Islet precursor cell (in vitro differentiated cells): ENCODE measurements around the gene USHBP1.
"Not testable (repeated sequence)": the region's sequence is repeated elsewhere in the genome, so short reads cannot be mapped to it uniquely, and the experiment has no call there.

Experiments used
- DNase-seq: peaks from one replicate; pipeline ENCODE4 v3.0.0-alpha.2; 2018

USHBP1 gene

GRCh38 chr19:17294051-17294891, 29.7 kb upstream of the USHBP1 start:
- peak; percentile 88 for DNase-seq

GRCh38 chr19:17293605-17294004, 29.1 kb upstream of the USHBP1 start:
- DNase-seq: no peak

- peak; percentile 97 for DNase-seq
Observed at GRCh38 chr19:17292301-17293074, 27.9 kb upstream of the USHBP1 start.

GRCh38 chr19:17289489-17289888, 24.9 kb upstream of the USHBP1 start:
- peak; percentile 93 for DNase-seq

GRCh38 chr19:17286752-17287151, 22.2 kb upstream of the USHBP1 start:
- DNase-seq: peak; percentile 40

GRCh38 chr19:17286263-17286662, 21.7 kb upstream of the USHBP1 start:
- peak; percentile 43 for DNase-seq

- peak; percentile 42 for DNase-seq
Observed at GRCh38 chr19:17285415-17286135, 21.0 kb upstream of the USHBP1 start.

GRCh38 chr19:17283504-17283996, 19.0 kb upstream of the USHBP1 start:
- DNase-seq: peak; percentile 45

- peak; percentile 96 for DNase-seq
Observed at GRCh38 chr19:17282488-17283125, 18.1 kb upstream of the USHBP1 start.

- DNase-seq: peak; percentile 69
Observed at GRCh38 chr19:17281391-17282304, 17.1 kb upstream of the USHBP1 start, which contains the start of gene ANKLE1. Gene ANKLE1 (plus strand): TSS chr19:17281901. CDS start chr19:17281921, 20 bp downstream.

- no peak for DNase-seq
Observed at GRCh38 chr19:17279436-17279835, 14.9 kb upstream of the USHBP1 start.

- no peak for DNase-seq
Observed at GRCh38 chr19:17275441-17276175, 11.1 kb upstream of the USHBP1 start.

GRCh38 chr19:17274892-17275291, 10.3 kb upstream of the USHBP1 start:
- DNase-seq: not testable (repeated sequence)

- DNase-seq: no peak
Observed at GRCh38 chr19:17268754-17269153, 4.2 kb upstream of the USHBP1 start.

GRCh38 chr19:17266975-17267788, 2.6 kb upstream of the USHBP1 start, which contains the start of gene BABAM1:
Gene BABAM1 (plus strand): TSS chr19:17267443. CDS start chr19:17268807, 1,364 bp downstream.
- DNase-seq: peak; percentile 99

GRCh38 chr19:17266589-17266974, 2.0 kb upstream of the USHBP1 start:
- no peak for DNase-seq

GRCh38 chr19:17266026-17266425, 1.5 kb upstream of the USHBP1 start:
- DNase-seq: peak; percentile 77

- no peak for DNase-seq
Observed at GRCh38 chr19:17263712-17264640, 569 bp downstream of the USHBP1 start.
